ENCODE data around the gene ZNF396.

- TF ChIP-seq EP300 (IDR thresholded peaks at IDR 0.05) (no peak), CTCF (IDR thresholded peaks at IDR 0.05) (no peak), NR3C1 (IDR thresholded peaks at IDR 0.05) (no peak)
Observed at GRCh38 chr18:35345460-35345921, 31.6 kb downstream of the ZNF396 start.
